ENCODE data around the gene C10orf67.
"Not testable (repeated sequence)": the region's sequence is repeated elsewhere in the genome, so short reads cannot be mapped to it uniquely, and the experiment has no call there.

The C10orf67 gene

GRCh38 chr10:23351926-23352519 is 7.4 kb upstream of the C10orf67 start:
- Histone ChIP-seq H3K4me3 (no peak overlapping the region), H3K9me3 (replicated peaks in 1 of 11) (0 out of 22 replicates have a peak, but pooled peaks cover 0 to 5% (median 0%) of the 10 kb centered on the region in 11 experiments), H4K20me1 (no peaks in the 10 kb centered on the region), H3K36me3 (no peaks in the 10 kb centered on the region), H3K27me3 (no peaks in the 10 kb centered on the region), H3K4me1 (peaks cover 0 to 22% (median 0%) of the 10 kb centered on the region in 10 experiments; a peak in 6 of 20 replicates), H3K9ac (no peak overlapping the region), H3K27ac (no peak overlapping the region), H3K4me2 (peak overlapping the region in 2 of 11 experiments; percentile 18 to 25; a peak in 4 of 22 replicates)
- no peak for TF ChIP-seq Cebpa-rat (IDR thresholded peaks at IDR 0.05)

GRCh38 chr10:23350706-23351105 is 6.1 kb upstream of the C10orf67 start:
- not testable (repeated sequence) for H3K4me3 ChIP-seq; H3K27me3 ChIP-seq; H3K27ac ChIP-seq; H4K20me1 ChIP-seq; H3K9me3 ChIP-seq (replicated peaks in 1 of 11); H3K9ac ChIP-seq; H3K4me2 ChIP-seq; H3K36me3 ChIP-seq
- H3K4me1 ChIP-seq: peaks cover 0 to 22% (median 0%) of the 10 kb centered on the region in 10 experiments; a peak in 6 of 20 replicates

- Histone ChIP-seq H4K20me1 (no peaks in the 10 kb centered on the region), H3K4me2 (no peak overlapping the region), H3K27me3 (no peaks in the 10 kb centered on the region), H3K9me3 (replicated peaks in 1 of 11) (peaks cover 0 to 21% (median 10%) of the 10 kb centered on the region in 11 experiments; a peak in 13 of 22 replicates), H3K4me1 (peaks cover 0 to 15% (median 5%) of the 10 kb centered on the region in 10 experiments; a peak in 11 of 20 replicates), H3K27ac (no peak overlapping the region), H3K9ac (no peak overlapping the region), H3K4me3 (no peak overlapping the region), H3K36me3 (no peaks in the 10 kb centered on the region)
- no peak for TF ChIP-seq Cebpa-rat (IDR thresholded peaks at IDR 0.05)
Observed at GRCh38 chr10:23345861-23346260, 1.3 kb upstream of the C10orf67 start.

GRCh38 chr10:23343591-23344240 is 881 bp downstream of the C10orf67 start:
- no peaks in the 10 kb centered on the region for H3K27me3 ChIP-seq
- no peak overlapping the region for H3K4me3 ChIP-seq
- no peak overlapping the region for H3K4me2 ChIP-seq
- H3K4me1 ChIP-seq: peaks cover 0 to 33% (median 11%) of the 10 kb centered on the region in 10 experiments; a peak in 12 of 20 replicates
- no peak overlapping the region for H3K27ac ChIP-seq
- no peaks in the 10 kb centered on the region for H4K20me1 ChIP-seq
- H3K36me3 ChIP-seq: no peaks in the 10 kb centered on the region
- peaks cover 0 to 21% (median 10%) of the 10 kb centered on the region in 11 experiments; a peak in 13 of 22 replicates for H3K9me3 ChIP-seq (replicated peaks in 1 of 11)
- H3K9ac ChIP-seq: no peak overlapping the region
- no peak for TF ChIP-seq Cebpa-rat (IDR thresholded peaks at IDR 0.05)

GRCh38 chr10:23342213-23342884 is 2.2 kb downstream of the C10orf67 start:
- Histone ChIP-seq H3K27me3 (no peaks in the 10 kb centered on the region), H3K36me3 (no peaks in the 10 kb centered on the region), H4K20me1 (no peaks in the 10 kb centered on the region), H3K4me3 (no peak overlapping the region), H3K9me3 (replicated peaks in 1 of 11) (peaks cover 0 to 17% (median 10%) of the 10 kb centered on the region in 11 experiments; a peak in 13 of 22 replicates), H3K9ac (no peak overlapping the region), H3K4me2 (no peak overlapping the region), H3K27ac (no peak overlapping the region), H3K4me1 (peaks cover 0 to 28% (median 11%) of the 10 kb centered on the region in 10 experiments; a peak in 12 of 20 replicates)
- TF ChIP-seq Cebpa-rat (IDR thresholded peaks at IDR 0.05): no peak

- Histone ChIP-seq H3K4me2 (peak overlapping the region in 5 of 11 experiments; percentile 2 to 44 (median 15); a peak in 7 of 22 replicates), H3K27me3 (no peaks in the 10 kb centered on the region), H3K9ac (no peak overlapping the region), H4K20me1 (no peaks in the 10 kb centered on the region), H3K36me3 (no peaks in the 10 kb centered on the region), H3K4me1 (peaks cover 0 to 27% (median 11%) of the 10 kb centered on the region in 10 experiments; a peak in 12 of 20 replicates), H3K9me3 (replicated peaks in 1 of 11) (peaks cover 0 to 16% (median 10%) of the 10 kb centered on the region in 11 experiments; a peak in 13 of 22 replicates), H3K4me3 (no peak overlapping the region), H3K27ac (no peak overlapping the region)
- TF ChIP-seq Cebpa-rat (IDR thresholded peaks at IDR 0.05): no peak
Observed at GRCh38 chr10:23341004-23341403, 3.6 kb downstream of the C10orf67 start.

GRCh38 chr10:23340354-23340753 is 4.2 kb downstream of the C10orf67 start:
- no peaks in the 10 kb centered on the region for H3K36me3 ChIP-seq
- H4K20me1 ChIP-seq: no peaks in the 10 kb centered on the region
- no peaks in the 10 kb centered on the region for H3K27me3 ChIP-seq
- H3K4me1 ChIP-seq: peaks cover 0 to 27% (median 11%) of the 10 kb centered on the region in 10 experiments; a peak in 12 of 20 replicates
- peaks cover 0 to 16% (median 10%) of the 10 kb centered on the region in 11 experiments; a peak in 13 of 22 replicates for H3K9me3 ChIP-seq (replicated peaks in 1 of 11)
- no peak overlapping the region for H3K27ac ChIP-seq
- peak overlapping the region in 2 of 11 experiments; percentile 42 to 44; a peak in 3 of 22 replicates for H3K4me2 ChIP-seq
- no peak for TF ChIP-seq Cebpa-rat (IDR thresholded peaks at IDR 0.05)
- H3K9ac ChIP-seq: no peak overlapping the region
- H3K4me3 ChIP-seq: no peak overlapping the region

- Histone ChIP-seq H4K20me1 (no peaks in the 10 kb centered on the region), H3K27me3 (no peaks in the 10 kb centered on the region), H3K4me2 (peak overlapping the region in 1 of 11 experiments; percentile 30; a peak in 1 of 22 replicates), H3K9me3 (replicated peaks in 1 of 11) (peaks cover 0 to 12% (median 6%) of the 10 kb centered on the region in 11 experiments; a peak in 11 of 22 replicates), H3K36me3 (no peaks in the 10 kb centered on the region), H3K4me3 (no peak overlapping the region), H3K4me1 (peaks cover 0 to 30% (median 11%) of the 10 kb centered on the region in 10 experiments; a peak in 12 of 20 replicates), H3K9ac (no peak overlapping the region), H3K27ac (no peak overlapping the region)
- no peak for TF ChIP-seq Cebpa-rat (IDR thresholded peaks at IDR 0.05)
Observed at GRCh38 chr10:23338886-23339285, 5.7 kb downstream of the C10orf67 start.
